Pancreas (tissue), 10 donors: ENCODE data around the gene HAUS8. TPM values are rescaled to one million over a fixed set of nuclear protein-coding genes. Genes with fewer than 3 reads are reported as not detected.
"Not testable (repeated sequence)": the region's sequence is repeated elsewhere in the genome, so short reads cannot be mapped to it uniquely, and the experiment has no call there.

Experiments
- ATAC-seq, 4 donors: fragments of 200-7000 bp; cut with Tn5 transposase; one replicate each; pipeline versions ENCODE4 v1.8.0 to v1.9.1; 2020; ENCODE audit warnings: mild to moderate bottlenecking in 4 of 4, moderate library complexity in 4 of 4
- DNase-seq, 6 donors: peaks; one replicate each; pipeline ENCODE4 v3.0.0-alpha.2; 2020
- FAIRE-seq: peaks from 2 replicates; lab custom pipeline; 2012; peaks lifted over from hg19 to GRCh38; lab: Jason Lieb, UNC
- H3K27ac ChIP-seq, 4 donors: fragments of 200-600 bp; sonication (generic); 1 replicate in 3 of 4; 2 replicates in 1 of 4; pipeline versions ENCODE4 v1.5.0 to v1.8.0; 2020
- H3K27me3 ChIP-seq, 4 donors: fragments of 200-600 bp; one replicate each; pipeline ENCODE4 v1.8.0; 2021
- H3K36me3 ChIP-seq, 3 donors: fragments of 200-600 bp; sonication (generic) in 1 of 3; one replicate each; pipeline versions ENCODE4 v1.5.0 to v1.8.0; 2020 to 2021
- H3K4me1 ChIP-seq, 3 donors: fragments of 200-600 bp; one replicate each; pipeline ENCODE4 v1.8.0; 2021
- H3K4me3 ChIP-seq, 4 donors: fragments of 200-600 bp; sonication (generic) in 2 of 4; one replicate each; pipeline versions ENCODE4 v1.5.0 to v1.8.0; 2020 to 2021
- H3K9me3 ChIP-seq, 4 donors: fragments of 200-600 bp; one replicate each; pipeline ENCODE4 v1.8.0; 2021
- WGBS, 2 donors: extraction: QIAGEN DNeasy Blood & Tissue Kit; methylation state at CpG; one replicate each; pipeline ENCODE4 v1.1.7; 2013; 5-methylcytosine and 5-hydroxymethylcytosine counted together
- intact Hi-C, 3 donors: fragments of 100-400 bp; cut with DNase I; formaldehyde crosslinking; loops; one replicate each; pipeline versions ENCODE4 v1.11.1 to v1.14.2; 2022
- polyA plus RNA-seq, 2 donors: library from polyadenylated mRNA; stranded (reverse); fragments of 200-250 nt; gene quantifications; one replicate each; pipeline ENCODE4 v1.2.3, GENCODE V29; 2013
- total RNA-seq, 6 donors: library from RNA; stranded (reverse); fragmentation: NEBNext Ultra II Directional in 4 of 6; extraction: Animal tissue kit (Norgen Biotek cat#: 25700) in 4 of 6; gene quantifications; one replicate each; pipeline versions ENCODE4 v1.2.1 to v1.2.4, GENCODE V29; 2021 to 2023
- TF ChIP-seq, protein P1 (sequence below), 4 donors: fragments of 200-600 bp; sonication (generic) in 3 of 4; IDR thresholded peaks; one replicate each; pipeline versions ENCODE4 v1.5.0 to v1.8.0; 2021; ENCODE audit warnings: antibody characterized with exemption in 4 of 4
- donor health status: healthy with polysubstance abuse.
- donor health status: DM: no; HTN: no; CAD: no; lungs with moderate emphysema.
- donor health status: DM: no; HTN: no; CAD: no.
- donor health status: control.
- donor health status: control.
- donor health status: Bipolar disorder and iron deficiency.
- donor health status: DM: yes; HTN: yes; CAD: no.
- donor health status: DM: no; HTN: no; CAD: no.
- donor health status: DM: no; HTN: no; CAD: no.
- donor health status: DM: yes; HTN: yes; CAD: no.

HAUS8 gene
- total and polyA plus RNA-seq, 8 donors: 2.0 to 12.0 (median 2.4) TPM

DNA sequence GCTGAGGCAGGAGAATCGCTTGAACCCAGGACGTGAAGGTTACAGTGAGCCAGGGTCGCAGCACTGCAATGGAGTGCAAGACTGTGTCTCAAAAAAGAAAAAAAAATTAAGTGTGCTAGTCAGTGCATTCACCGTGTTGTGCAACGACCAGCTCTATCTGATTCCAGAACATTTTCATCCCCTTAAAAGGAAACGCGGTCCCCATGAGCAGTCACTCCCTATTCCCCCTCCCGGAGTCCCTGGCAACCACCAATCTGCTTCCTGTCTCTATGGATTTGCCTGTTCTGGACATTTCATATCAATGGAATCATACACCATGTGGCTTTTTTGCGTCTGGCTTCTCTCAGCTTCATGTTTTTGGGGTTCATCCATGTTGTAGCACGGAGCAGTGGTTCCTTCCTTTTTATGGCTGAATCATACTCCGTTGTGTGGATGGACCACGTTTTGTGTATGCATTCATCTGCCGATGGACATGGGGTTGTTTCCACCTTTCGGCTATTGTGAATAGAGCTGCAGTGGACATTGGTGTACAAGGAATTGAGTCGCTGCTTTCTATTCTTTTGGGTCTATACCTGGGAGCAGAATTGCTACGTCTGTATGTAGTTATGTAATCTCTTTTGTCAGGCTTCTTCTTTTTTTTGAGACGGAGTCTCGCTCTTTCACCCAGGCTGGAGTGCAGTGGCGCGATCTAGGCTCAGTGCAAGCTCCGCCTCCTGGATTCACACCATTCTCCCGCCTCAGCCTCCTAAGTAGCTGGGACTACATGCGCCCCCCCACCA lies 20.1 kb upstream of the HAUS8 start:
- no peaks in the 10 kb centered on the region for H3K36me3 ChIP-seq
- FAIRE-seq (no peak), ATAC-seq (peak in 3 of 4 donors; percentile 32 to 62 (median 46)), DNase-seq (peak in 1 of 6 donors; percentile 23)
- H3K4me3 ChIP-seq: no peak overlapping the region
- no peaks in the 10 kb centered on the region for H3K27me3 ChIP-seq
- intact Hi-C loops: no loop called here
- WGBS, 2 donors: 92% methylated on average over 23 of the region's 23 CpGs
- H3K27ac ChIP-seq: peak overlapping the region in 1 of 4 donors; percentile 50
- TF ChIP-seq, protein P1, sequence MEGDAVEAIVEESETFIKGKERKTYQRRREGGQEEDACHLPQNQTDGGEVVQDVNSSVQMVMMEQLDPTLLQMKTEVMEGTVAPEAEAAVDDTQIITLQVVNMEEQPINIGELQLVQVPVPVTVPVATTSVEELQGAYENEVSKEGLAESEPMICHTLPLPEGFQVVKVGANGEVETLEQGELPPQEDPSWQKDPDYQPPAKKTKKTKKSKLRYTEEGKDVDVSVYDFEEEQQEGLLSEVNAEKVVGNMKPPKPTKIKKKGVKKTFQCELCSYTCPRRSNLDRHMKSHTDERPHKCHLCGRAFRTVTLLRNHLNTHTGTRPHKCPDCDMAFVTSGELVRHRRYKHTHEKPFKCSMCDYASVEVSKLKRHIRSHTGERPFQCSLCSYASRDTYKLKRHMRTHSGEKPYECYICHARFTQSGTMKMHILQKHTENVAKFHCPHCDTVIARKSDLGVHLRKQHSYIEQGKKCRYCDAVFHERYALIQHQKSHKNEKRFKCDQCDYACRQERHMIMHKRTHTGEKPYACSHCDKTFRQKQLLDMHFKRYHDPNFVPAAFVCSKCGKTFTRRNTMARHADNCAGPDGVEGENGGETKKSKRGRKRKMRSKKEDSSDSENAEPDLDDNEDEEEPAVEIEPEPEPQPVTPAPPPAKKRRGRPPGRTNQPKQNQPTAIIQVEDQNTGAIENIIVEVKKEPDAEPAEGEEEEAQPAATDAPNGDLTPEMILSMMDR (IDR thresholded peaks at IDR 0.05): no peak
- H3K9me3 ChIP-seq: no peaks in the 10 kb centered on the region
- H3K4me1 ChIP-seq: peaks cover 0 to 2% (median 0%) of the 10 kb centered on the region in 3 donors

DNA sequence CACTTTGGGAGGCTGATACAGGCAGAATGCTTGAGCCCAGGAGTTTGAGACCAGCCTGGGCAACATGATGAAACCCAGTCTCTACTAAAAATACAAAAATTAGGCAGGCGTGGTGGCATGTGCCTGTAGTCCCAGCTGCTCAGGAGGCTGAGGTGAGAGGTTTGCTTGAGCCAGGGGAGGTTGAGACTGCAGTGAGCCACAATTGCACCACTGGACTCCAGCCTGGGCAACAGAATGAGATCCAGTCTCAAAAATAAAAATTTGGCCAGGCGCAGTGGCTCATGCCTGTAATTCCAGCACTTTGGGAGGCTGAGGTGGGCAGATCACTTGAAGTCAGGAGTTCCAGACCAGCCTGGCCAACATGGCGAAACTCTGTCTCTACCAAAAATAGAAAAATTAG lies 19.4 kb upstream of the HAUS8 start:
- H3K27me3 ChIP-seq, H3K36me3 ChIP-seq, FAIRE-seq, intact Hi-C loops, H3K9me3 ChIP-seq, ATAC-seq, DNase-seq, H3K4me3 ChIP-seq, H3K4me1 ChIP-seq: not testable (repeated sequence)
- 94 to 96% methylated on average over 3 of the region's 3 CpGs for WGBS, 2 donors
- H3K27ac ChIP-seq: peak overlapping the region in 1 of 4 donors; percentile 50

DNA sequence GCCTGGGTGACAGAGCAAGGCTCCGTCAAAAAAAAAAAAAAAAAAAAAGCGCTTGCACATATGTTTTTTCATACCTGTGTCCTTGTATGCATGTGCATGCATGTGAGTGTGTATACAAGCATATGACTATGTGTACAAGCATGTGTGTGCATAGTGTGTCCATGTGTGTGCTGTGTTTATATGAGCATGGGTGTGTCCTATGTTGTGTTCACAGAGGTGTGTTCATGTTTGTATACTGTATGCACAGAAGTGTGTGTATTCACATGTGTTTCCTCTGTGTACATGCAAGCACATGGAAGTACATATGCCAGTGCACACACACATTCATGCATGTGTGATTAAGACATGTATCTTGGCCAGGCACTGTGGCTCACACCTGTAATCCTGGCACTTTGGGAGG lies 17.4 kb upstream of the HAUS8 start:
- Histone ChIP-seq H3K36me3 (no peaks in the 10 kb centered on the region), H3K4me3 (no peak overlapping the region), H3K4me1 (peaks cover 0 to 2% (median 0%) of the 10 kb centered on the region in 3 donors), H3K27me3 (no peaks in the 10 kb centered on the region), H3K9me3 (no peaks in the 10 kb centered on the region), H3K27ac (no peak overlapping the region)
- no peak for DNase-seq
- FAIRE-seq: no peak
- ATAC-seq: no peak
- WGBS, 2 donors: 74 to 90% methylated on average over 2 of the region's 2 CpGs
- TF ChIP-seq, protein P1 (IDR thresholded peaks at IDR 0.05): no peak
- intact Hi-C loops: no loop called here

DNA sequence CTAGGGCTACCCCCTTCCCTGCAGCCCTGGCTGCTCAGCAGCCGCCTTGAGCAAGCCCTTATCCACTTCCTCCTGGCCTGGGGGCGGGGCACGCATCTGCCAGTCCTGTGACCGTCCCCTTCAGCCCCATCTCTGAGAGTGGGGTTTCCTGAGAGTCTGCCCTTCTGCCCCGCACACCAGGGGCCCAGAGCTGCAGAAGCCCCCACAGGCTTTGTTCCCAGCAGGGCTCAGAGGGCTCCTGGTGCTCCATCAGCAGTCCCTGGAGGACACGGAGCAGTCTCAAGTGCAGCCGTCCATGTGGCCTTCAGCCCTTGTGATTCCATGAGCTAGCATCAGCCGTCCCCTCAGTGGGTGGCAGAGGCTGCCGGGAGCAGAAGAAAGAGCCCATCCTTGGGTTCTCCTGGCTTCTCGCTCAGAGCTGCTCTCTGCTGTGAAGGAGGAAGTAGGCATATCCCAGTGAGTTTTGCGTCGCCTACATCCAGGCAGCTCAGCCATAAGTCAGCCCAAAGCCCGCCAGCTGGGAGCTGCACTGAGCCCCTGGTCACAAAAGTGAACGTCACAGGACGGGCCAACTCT lies 16.6 kb upstream of the HAUS8 start:
- no peak for FAIRE-seq
- Histone ChIP-seq H3K27ac (peak overlapping the region in 2 of 4 donors; percentile 12 to 50), H3K36me3 (no peaks in the 10 kb centered on the region), H3K4me3 (no peak overlapping the region), H3K4me1 (no peaks in the 10 kb centered on the region), H3K27me3 (no peaks in the 10 kb centered on the region), H3K9me3 (no peaks in the 10 kb centered on the region)
- ATAC-seq: peak in 3 of 4 donors; percentile 32 to 72 (median 71)
- DNase-seq: peak in 1 of 6 donors; percentile 57
- 81 to 89% methylated on average over 15 of the region's 15 CpGs for WGBS, 2 donors
- intact Hi-C loops: no loop called here
- TF ChIP-seq, protein P1 (IDR thresholded peaks at IDR 0.05): no peak

DNA sequence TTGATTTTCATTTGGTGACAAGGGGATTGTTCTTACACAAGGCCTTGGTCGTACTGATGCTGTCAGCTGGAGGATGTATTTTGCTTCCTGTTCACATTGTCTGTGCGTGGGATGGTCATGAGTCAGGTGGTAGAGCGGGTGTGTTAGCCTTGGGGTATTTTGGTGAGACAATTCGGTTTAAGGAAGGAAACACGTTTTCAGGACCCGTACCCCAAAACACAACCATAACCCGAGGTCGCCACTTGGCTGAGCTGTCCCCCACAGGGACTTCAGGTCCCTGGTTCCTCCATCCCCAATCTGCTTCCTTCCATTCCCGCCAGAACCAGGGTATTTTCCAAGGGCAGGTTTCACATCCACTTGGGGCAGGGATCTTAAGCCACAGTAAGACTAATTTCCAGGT lies 15.3 kb upstream of the HAUS8 start:
- no peak for FAIRE-seq
- 90 to 92% methylated on average over 9 of the region's 9 CpGs for WGBS, 2 donors

More for the DNA sequence above, 15.3 kb upstream of the HAUS8 start:
- Histone ChIP-seq H3K36me3 (no peaks in the 10 kb centered on the region), H3K9me3 (no peaks in the 10 kb centered on the region), H3K4me1 (no peaks in the 10 kb centered on the region), H3K4me3 (no peak overlapping the region), H3K27ac (peak overlapping the region in 2 of 4 donors; percentile 44 to 63), H3K27me3 (no peaks in the 10 kb centered on the region)
- peak in 2 of 4 donors; percentile 43 to 48 for ATAC-seq
- peak in 1 of 6 donors; percentile 35 for DNase-seq
- TF ChIP-seq, protein P1 (IDR thresholded peaks at IDR 0.05): no peak
- intact Hi-C loops: no loop called here
